Measurements from ENCODE around the gene BAZ1B. TPM values are rescaled to one million over a fixed set of nuclear protein-coding genes. Genes with fewer than 3 reads are reported as not detected.

The BAZ1B gene
- total and polyA plus RNA-seq, 9 of the 15 experiments (the other 6 are each of a cell fraction or from before 2014, with no cell fraction given), result 15.0 to 134 (median 79.5) TPM

DNA sequence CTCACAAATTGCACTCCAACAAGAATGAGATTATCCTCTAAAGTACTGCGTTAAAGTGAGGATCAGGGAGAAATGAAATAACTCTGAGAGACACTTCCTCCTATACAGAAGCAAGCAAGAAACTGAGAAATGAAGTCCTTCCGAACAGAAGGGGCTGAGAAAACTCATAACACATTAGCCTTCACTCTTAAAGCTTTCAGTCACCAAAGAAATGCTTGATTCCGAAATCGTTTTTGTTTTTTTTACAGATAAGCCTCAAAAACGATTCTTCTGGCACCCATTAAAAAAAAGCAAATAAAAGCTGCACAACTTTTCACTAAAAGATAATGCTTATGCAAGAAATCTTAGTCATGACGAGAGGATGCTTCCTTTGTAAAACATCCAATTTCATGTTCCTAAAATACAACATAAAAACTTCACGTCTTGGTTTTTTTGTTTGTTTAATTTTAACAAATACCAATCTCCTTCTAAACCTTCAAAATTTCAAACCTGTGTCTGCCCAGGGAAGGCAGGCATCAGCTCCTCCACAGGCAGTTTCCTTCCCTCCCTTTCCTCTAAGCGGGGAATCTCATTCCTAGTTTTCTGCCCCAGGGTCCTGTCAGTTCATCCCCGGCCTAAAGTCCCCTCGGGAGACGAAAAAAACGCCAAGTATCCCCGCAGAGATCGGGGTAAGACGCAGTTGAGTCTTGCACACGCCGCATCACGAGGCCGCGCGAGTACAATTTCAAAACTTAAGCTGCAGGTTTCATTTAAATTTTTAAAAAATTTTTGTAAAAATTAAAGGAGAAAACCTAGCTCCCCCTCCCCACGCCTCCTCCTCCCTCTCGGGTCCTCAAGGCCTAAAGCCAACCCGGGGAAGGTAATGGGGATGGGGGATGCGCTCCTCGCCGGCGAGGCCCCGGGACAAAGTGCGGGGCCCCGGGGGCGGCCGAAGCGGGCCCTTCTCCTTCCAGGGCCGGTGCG lies 1.1 kb downstream of the BAZ1B start (continued):
- TF ChIP-seq, protein P1, sequence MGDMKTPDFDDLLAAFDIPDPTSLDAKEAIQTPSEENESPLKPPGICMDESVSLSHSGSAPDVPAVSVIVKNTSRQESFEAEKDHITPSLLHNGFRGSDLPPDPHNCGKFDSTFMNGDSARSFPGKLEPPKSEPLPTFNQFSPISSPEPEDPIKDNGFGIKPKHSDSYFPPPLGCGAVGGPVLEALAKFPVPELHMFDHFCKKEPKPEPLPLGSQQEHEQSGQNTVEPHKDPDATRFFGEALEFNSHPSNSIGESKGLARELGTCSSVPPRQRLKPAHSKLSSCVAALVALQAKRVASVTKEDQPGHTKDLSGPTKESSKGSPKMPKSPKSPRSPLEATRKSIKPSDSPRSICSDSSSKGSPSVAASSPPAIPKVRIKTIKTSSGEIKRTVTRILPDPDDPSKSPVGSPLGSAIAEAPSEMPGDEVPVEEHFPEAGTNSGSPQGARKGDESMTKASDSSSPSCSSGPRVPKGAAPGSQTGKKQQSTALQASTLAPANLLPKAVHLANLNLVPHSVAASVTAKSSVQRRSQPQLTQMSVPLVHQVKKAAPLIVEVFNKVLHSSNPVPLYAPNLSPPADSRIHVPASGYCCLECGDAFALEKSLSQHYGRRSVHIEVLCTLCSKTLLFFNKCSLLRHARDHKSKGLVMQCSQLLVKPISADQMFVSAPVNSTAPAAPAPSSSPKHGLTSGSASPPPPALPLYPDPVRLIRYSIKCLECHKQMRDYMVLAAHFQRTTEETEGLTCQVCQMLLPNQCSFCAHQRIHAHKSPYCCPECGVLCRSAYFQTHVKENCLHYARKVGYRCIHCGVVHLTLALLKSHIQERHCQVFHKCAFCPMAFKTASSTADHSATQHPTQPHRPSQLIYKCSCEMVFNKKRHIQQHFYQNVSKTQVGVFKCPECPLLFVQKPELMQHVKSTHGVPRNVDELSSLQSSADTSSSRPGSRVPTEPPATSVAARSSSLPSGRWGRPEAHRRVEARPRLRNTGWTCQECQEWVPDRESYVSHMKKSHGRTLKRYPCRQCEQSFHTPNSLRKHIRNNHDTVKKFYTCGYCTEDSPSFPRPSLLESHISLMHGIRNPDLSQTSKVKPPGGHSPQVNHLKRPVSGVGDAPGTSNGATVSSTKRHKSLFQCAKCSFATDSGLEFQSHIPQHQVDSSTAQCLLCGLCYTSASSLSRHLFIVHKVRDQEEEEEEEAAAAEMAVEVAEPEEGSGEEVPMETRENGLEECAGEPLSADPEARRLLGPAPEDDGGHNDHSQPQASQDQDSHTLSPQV (IDR thresholded peaks at IDR 0.05), result no peak
- TF ChIP-seq, protein P2, sequence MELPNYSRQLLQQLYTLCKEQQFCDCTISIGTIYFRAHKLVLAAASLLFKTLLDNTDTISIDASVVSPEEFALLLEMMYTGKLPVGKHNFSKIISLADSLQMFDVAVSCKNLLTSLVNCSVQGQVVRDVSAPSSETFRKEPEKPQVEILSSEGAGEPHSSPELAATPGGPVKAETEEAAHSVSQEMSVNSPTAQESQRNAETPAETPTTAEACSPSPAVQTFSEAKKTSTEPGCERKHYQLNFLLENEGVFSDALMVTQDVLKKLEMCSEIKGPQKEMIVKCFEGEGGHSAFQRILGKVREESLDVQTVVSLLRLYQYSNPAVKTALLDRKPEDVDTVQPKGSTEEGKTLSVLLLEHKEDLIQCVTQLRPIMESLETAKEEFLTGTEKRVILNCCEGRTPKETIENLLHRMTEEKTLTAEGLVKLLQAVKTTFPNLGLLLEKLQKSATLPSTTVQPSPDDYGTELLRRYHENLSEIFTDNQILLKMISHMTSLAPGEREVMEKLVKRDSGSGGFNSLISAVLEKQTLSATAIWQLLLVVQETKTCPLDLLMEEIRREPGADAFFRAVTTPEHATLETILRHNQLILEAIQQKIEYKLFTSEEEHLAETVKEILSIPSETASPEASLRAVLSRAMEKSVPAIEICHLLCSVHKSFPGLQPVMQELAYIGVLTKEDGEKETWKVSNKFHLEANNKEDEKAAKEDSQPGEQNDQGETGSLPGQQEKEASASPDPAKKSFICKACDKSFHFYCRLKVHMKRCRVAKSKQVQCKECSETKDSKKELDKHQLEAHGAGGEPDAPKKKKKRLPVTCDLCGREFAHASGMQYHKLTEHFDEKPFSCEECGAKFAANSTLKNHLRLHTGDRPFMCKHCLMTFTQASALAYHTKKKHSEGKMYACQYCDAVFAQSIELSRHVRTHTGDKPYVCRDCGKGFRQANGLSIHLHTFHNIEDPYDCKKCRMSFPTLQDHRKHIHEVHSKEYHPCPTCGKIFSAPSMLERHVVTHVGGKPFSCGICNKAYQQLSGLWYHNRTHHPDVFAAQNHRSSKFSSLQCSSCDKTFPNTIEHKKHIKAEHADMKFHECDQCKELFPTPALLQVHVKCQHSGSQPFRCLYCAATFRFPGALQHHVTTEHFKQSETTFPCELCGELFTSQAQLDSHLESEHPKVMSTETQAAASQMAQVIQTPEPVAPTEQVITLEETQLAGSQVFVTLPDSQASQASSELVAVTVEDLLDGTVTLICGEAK (IDR thresholded peaks at IDR 0.05), result peak; percentile 45
- TF ChIP-seq, protein P2 (CRISPR knock-in tag; IDR thresholded peaks at IDR 0.05), result no peak
- TF ChIP-seq COPS2 (conservative IDR thresholded peaks at IDR 0.05) (no peak), PRPF4 (IDR thresholded peaks at IDR 0.05; ENCODE audit: insufficient read depth, low read depth, low read length, poor library complexity, severe bottlenecking) (no peak)
